ENCODE results near the gene CD37.

Gene CD37

GRCh38 chr19:49335784-49336481 lies 727 bp downstream of the CD37 start:
- no peak for DNase-seq (ENCODE audit: low read depth)
- TF ChIP-seq, protein P1, sequence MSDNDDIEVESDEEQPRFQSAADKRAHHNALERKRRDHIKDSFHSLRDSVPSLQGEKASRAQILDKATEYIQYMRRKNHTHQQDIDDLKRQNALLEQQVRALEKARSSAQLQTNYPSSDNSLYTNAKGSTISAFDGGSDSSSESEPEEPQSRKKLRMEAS (IDR thresholded peaks at IDR 0.05; ENCODE audit: low read depth, low read length) = no peak
- TF ChIP-seq MYC (IDR thresholded peaks at IDR 0.05; ENCODE audit: low read depth, low read length) (no peak), POLR2A (IDR thresholded peaks at IDR 0.05; ENCODE audit: extremely low read depth, insufficient read length) (no peak)
- TF ChIP-seq, protein P2, sequence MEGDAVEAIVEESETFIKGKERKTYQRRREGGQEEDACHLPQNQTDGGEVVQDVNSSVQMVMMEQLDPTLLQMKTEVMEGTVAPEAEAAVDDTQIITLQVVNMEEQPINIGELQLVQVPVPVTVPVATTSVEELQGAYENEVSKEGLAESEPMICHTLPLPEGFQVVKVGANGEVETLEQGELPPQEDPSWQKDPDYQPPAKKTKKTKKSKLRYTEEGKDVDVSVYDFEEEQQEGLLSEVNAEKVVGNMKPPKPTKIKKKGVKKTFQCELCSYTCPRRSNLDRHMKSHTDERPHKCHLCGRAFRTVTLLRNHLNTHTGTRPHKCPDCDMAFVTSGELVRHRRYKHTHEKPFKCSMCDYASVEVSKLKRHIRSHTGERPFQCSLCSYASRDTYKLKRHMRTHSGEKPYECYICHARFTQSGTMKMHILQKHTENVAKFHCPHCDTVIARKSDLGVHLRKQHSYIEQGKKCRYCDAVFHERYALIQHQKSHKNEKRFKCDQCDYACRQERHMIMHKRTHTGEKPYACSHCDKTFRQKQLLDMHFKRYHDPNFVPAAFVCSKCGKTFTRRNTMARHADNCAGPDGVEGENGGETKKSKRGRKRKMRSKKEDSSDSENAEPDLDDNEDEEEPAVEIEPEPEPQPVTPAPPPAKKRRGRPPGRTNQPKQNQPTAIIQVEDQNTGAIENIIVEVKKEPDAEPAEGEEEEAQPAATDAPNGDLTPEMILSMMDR (IDR thresholded peaks at IDR 0.05; ENCODE audit: low read depth, low read length) = no peak
- H3K4me3 ChIP-seq (ENCODE audit: low read depth, low read length) = no peak overlapping the region

DNA sequence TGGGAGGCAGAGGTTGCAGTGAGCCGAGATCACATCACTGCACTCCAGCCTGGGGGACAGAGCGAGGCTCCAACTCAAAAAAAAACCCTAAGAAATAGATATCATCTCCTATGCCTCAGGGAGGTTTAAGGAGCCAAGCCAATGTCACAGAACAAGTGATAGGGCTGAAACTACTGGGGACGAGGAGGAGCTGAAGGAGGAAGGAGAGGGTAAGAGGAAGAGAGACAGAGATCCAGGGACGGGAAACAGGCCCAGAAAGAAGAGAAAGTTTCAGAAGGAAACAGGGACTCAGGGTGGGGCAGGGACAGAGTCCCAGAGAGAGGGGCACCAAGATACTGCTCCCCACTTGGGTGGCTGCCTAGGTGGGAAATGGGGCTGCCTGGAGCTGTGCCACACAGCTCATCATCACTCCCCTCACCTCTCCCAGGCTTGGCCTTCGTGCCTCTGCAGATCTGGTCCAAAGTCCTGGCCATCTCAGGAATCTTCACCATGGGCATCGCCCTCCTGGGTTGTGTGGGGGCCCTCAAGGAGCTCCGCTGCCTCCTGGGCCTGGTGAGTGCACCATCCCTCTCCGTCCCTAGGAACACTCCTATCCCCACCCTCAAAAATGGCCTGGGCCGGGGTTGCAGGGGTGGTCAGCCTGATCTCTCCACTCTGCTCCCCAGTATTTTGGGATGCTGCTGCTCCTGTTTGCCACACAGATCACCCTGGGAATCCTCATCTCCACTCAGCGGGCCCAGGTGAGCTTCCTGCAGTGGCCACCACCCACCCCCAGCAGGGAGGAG lies 1.5 kb downstream of the CD37 start:
- TF ChIP-seq, protein P1 (IDR thresholded peaks at IDR 0.05; ENCODE audit: low read depth, low read length) = no peak
- no peak overlapping the region for H3K4me3 ChIP-seq (ENCODE audit: low read depth, low read length)
- no peak for DNase-seq (ENCODE audit: low read depth)

DNA sequence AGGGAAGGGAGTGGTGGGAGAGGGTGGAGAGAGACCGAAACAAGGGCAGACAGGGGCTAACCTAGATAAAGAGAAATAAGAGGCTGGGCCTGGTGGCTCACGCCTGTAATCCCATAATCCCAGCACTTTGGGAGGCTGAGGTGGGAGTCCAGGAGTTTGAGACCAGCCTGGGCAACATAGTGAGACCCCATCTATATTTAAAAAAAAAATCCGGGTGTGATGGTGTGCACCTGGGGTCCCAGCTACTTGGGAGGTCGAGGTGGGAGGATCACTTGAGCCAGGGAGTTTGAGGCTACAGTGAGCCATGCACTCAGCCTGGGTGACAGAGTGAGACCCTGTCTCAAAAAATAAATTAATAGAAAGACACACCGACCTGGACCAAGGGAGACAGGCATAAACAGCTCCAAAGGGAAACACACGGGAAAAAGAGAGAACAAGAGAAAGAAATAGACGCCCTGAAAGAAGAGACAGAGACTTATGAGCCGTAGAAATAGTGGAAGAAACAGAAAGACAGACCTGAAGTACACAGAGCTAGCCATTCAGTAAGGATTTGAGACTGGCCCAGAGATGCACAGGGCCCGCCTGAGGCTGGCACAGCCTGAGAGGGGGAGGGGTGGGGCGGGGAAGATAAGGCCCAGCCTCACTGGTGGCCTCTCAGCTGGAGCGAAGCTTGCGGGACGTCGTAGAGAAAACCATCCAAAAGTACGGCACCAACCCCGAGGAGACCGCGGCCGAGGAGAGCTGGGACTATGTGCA lies 2.2 kb downstream of the CD37 start:
- TF ChIP-seq, protein P2 (IDR thresholded peaks at IDR 0.05; ENCODE audit: low read depth, low read length) = no peak
- TF ChIP-seq, protein P1 (IDR thresholded peaks at IDR 0.05; ENCODE audit: low read depth, low read length) = no peak
- TF ChIP-seq MYC (IDR thresholded peaks at IDR 0.05; ENCODE audit: low read depth, low read length) = no peak
- no peak for TF ChIP-seq POLR2A (IDR thresholded peaks at IDR 0.05; ENCODE audit: extremely low read depth, insufficient read length)
- DNase-seq (ENCODE audit: low read depth) = no peak
- no peak overlapping the region for H3K4me3 ChIP-seq (ENCODE audit: low read depth, low read length)

- H3K4me3 ChIP-seq (ENCODE audit: low read depth, low read length) = no peak overlapping the region
- no peak for DNase-seq (ENCODE audit: low read depth)
- TF ChIP-seq MYC (IDR thresholded peaks at IDR 0.05; ENCODE audit: low read depth, low read length) = no peak
- TF ChIP-seq, protein P1 (IDR thresholded peaks at IDR 0.05; ENCODE audit: low read depth, low read length) = no peak
- TF ChIP-seq, protein P2 (IDR thresholded peaks at IDR 0.05; ENCODE audit: low read depth, low read length) = no peak
- TF ChIP-seq POLR2A (IDR thresholded peaks at IDR 0.05; ENCODE audit: extremely low read depth, insufficient read length) = no peak
Observed at GRCh38 chr19:49338023-49338677, 2.9 kb downstream of the CD37 start.

GRCh38 chr19:49338691-49339300 lies 3.6 kb downstream of the CD37 start:
- no peak for DNase-seq (ENCODE audit: low read depth)
- no peak overlapping the region for H3K4me3 ChIP-seq (ENCODE audit: low read depth, low read length)
- TF ChIP-seq, protein P1 (IDR thresholded peaks at IDR 0.05; ENCODE audit: low read depth, low read length) = no peak
- TF ChIP-seq POLR2A (IDR thresholded peaks at IDR 0.05; ENCODE audit: extremely low read depth, insufficient read length) (no peak), MYC (IDR thresholded peaks at IDR 0.05; ENCODE audit: low read depth, low read length) (no peak)
- TF ChIP-seq, protein P2 (IDR thresholded peaks at IDR 0.05; ENCODE audit: low read depth, low read length) = no peak
